Inferior parietal cortex (tissue), 1 donor: ENCODE results near the gene POLR1E.

Source experiments
- DNase-seq: peaks from one replicate; pipeline ENCODE4 v3.0.0-alpha.2; 2016; ENCODE audit errors: extremely low spot score

The POLR1E gene

DNA sequence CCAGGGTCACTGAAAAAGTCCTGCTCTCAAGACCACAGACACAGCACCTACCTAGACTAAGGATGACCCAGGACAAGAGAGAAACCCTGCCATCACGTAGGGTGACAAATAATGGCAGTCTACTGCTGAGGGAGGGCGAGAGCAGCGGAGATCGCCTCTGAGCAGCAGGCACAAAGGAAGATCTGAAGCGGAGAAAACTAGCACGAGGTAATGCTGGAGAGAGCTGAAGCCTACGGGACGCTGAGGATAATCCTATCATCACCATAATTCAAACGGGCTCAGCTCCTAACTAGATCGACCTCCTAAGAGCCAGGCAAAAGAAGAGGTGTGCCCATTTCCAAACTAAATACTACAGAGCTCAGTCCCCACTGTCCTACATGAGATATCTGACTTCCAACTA is 49.2 kb downstream of the POLR1E start:
- no peak for DNase-seq

DNA sequence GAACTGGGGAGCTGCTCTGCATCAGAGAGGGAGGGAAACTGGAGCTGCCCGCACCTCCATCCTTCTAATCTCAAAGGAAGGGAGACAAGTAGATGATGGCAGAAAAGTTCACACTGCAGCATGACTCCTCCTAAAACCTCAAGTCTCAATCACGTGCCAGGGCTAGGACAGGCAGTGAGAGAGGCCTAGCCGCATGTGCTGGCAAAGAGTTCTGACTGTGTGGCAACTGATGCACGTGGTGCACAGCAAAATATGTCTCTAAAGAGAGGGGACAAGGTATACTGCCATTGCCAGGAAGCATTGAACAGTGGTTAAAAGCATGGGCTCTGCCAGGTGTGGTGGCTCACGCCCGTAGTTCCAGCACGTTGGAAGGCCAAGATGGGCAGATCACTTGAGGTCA is 52.4 kb downstream of the POLR1E start:
- no peak for DNase-seq

DNA sequence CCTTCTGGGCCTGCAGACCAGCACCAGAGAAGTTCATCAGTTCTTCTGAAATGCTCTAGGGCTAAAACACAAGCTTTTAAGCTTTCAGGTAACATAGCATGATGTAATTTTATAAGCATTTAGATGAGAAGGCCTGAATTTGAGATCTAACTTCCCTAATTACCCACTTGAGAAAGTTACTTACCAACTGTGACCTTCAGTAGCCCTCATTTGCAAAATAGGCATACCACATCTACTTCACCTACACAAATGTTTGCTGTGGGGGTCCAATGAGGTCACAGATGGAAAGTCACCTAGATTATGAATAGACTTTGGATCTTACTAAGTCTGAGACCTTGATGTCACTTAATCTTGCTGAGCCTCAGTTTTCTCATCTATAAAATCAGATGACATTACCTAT is 53.9 kb downstream of the POLR1E start:
- DNase-seq, result no peak

DNA sequence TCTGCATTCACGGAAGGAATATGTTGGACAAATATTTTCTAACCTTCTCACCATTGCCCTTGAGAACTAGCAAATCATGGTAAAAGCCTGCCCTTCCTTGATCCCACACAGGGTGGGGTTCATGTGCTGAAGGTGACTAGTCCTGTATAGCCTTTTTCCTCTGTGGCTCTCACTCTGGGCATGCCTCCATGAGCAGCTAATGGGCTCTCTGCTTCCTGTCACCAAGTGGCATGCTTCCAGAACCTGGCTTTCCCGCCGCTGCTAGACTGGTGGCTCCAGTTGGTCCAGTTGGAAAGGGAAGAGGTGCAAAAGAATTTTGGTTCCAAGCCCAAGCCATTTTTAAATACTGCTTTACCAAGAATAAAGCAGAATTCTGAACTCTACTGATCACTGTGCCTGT is 54.9 kb downstream of the POLR1E start:
- DNase-seq, result no peak

DNA sequence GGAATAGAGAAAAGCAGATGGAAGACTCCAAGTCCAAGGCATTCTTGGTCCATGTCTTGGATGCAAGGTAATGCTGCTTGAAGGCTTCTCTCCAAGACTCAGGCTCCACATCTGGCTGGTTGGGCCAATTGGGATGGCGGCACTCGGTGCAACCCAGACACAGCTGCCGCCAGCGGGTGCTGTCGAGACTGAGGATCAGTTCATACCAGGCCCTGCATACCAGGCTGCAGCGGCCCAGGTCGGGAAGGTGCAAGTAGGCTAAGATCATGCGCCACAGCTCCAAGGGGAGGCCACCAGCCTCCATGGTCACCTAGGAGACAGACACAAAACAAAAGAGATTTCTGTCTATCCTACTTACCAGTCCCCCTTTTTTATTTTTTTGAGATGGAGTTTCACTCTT is 55.7 kb downstream of the POLR1E start:
- DNase-seq, result no peak

DNA sequence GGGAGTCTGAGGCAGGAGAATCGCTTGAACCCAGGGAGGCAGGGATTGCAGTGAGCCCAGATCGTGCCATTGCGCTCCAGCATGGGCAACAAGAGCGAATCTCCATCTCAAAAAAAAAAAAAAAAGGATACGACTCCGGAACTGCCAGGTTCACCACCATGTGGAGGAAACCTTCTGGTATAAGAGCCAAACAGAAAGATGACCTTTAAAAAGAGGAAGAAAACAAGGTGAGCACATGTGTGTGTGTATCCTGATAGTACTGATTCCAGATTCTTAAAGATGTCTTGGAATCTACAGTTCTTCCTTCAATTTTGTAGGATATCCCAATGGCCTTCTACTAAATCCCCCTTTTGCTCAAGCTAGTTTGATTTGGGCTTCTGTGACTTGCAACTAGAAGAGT is 56.7 kb downstream of the POLR1E start:
- no peak for DNase-seq

DNA sequence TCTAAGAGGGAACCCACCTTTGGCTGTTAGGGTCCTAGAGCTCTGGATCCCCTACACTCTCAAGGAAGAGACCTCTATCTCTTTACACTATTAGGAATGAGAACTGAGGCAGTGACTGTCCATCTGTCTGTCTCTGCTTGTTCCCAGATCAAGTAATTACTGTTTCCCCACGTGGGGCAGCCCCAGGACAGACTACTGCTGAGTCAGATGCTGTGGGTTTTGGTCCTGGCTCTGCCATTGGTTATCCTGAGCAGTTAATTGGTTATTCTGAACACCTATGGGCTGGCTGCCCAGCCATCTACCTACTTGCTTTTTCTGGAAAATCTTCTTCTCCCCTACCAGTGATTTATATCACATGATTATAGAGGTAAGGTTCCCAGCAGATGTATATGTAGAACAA is 57.1 kb downstream of the POLR1E start:
- no peak for DNase-seq

DNA sequence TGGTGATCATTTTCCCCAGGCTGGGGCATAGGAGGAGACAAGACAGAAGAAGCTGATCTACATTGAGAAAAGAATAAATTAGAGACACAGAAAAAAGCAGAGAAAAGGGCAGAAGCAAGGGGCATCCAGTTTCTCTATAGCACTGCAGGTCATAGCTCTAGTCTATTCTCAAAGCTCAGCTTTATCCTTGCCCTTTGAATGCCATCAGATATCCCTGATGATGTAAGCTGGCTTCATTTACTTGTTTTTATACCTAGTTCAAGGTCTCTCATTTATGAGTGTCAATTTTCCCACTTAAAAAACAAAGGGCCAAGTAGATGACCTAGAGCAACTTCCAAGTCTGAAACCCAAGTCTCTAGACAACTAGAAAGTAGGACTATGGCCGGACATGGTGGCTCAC is 57.7 kb downstream of the POLR1E start:
- no peak for DNase-seq

DNA sequence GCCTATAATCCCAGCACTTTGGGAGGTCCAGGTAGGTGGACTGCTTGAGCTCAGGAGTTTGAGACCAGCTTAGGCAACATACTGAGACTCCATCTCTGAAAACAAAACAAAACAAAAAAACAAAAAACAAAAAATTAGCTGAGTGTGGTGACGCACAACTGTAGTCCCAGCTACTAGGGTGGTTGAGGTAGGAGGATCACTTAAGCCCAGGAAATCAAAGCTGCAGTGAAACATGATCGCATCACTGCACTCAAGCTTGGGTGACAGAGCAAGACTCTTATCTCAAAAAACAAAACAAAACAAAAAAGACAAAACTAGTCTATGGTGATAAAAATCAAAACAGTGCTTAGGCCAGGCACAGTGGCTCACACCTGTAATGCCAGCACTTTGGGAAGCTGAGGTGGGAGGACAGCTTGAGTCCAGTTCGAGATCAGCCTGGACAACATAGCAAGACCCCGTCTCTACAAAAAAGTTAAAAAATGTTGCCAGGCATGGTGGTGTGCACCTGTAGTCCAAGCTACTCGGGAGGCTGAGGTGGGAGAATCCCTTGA is 61.7 kb downstream of the POLR1E start:
- no peak for DNase-seq

DNA sequence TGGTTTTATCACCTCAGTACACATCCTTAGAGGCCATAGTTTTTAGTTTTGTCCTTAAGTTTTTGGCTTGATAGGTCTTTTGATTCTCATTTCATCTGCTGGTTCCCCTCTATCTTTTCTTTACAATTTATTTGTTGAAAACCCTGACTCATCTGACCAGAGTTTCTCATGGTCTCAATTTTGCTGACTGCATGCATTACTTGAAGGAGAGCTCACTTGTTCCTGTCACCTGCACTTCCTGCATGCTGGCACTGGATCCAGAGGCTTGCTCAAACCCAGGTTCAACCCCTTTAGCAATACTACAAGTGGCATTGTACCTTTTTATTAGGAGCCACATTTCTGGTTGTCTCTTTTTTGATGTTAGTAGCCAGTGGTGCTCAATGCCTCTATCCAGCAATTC is 63.8 kb downstream of the POLR1E start:
- no peak for DNase-seq

DNA sequence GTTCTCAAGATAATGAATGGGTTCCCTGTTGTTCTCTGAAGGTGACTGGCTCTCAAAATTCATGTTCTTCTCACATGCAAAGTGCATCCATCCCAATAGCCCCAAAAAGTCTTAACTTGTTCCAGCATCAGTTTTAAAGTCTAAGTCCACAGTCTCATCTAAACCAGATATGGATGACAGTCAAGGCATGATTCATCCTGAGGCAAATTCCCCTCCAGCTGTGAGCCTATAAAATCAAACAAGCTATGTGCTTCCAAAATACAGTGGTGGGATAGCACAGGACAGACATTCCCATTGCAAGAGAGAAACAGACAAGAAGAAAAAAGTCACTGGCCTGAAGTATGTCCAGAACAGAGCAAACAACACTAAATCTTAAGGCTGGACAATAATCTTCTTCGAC is 65.0 kb downstream of the POLR1E start:
- DNase-seq, result no peak

DNA sequence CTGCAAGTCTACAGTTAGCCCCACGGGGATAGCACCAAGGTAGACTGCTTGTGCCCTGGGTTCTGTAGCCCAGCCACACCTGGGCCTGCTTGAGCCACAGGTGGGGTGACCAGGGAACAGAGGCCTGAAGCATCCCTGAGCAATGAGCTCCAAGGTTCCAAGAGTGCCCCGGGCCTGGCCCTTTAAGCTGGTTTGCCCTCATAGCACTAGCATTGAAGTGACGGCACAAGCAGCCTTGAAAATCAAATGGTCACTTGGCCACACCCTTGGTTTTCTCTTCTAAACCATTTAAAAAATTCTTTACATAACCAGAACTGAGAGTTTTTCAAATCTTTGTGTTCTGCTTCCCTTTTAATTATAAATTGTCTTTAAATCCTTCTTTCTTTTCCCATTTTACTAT is 65.7 kb downstream of the POLR1E start:
- DNase-seq, result no peak

DNA sequence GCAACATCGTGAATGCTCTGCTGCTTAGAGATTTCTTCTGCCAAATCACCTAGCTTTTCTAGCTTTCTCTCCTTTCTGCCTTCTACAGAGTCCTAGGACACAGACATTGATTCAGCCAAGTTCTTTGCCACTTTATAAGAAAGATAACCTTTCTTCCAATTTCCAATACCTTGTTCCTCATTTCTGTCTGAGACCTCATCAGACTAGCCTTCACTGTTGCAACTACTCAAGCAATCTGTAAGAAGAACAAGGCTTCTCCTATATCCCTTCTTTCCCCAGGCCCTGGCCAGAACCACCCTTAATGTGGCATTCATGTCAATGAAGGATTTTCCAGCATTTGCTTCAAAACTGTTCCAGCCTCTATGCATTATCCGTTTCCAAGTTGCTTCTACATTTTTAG is 66.1 kb downstream of the POLR1E start:
- no peak for DNase-seq
